Activated T-cell treated with anti-CD3 and anti-CD28 coated beads for 1 hour (primary cell): ENCODE measurements around the gene STARD3NL.
"Not testable (repeated sequence)": the region's sequence is repeated elsewhere in the genome, so short reads cannot be mapped to it uniquely, and the experiment has no call there.

Source experiments
- DNase-seq: peaks from one replicate; pipeline ENCODE4 v3.0.0-alpha.2; 2020; ENCODE audit warnings: low read depth

The STARD3NL gene

GRCh38 chr7:38178004-38178694 is at the start of gene STARD3NL:
Gene STARD3NL, plus strand, starts transcription at chr7:38178245. Its CDS starts 29,260 bp downstream, at chr7:38207505.
- DNase-seq: peak; percentile 71

GRCh38 chr7:38129162-38129561 is 48.9 kb upstream of the STARD3NL start:
- no peak for DNase-seq

- DNase-seq: no peak
Observed at GRCh38 chr7:38129579-38129978, 48.5 kb upstream of the STARD3NL start.

- DNase-seq: no peak
Observed at GRCh38 chr7:38138171-38138570, 39.9 kb upstream of the STARD3NL start.

GRCh38 chr7:38141187-38141586 is 36.9 kb upstream of the STARD3NL start:
- no peak for DNase-seq

GRCh38 chr7:38142736-38143135 is 35.3 kb upstream of the STARD3NL start:
- DNase-seq: no peak

- DNase-seq: no peak
Observed at GRCh38 chr7:38147005-38147404, 31.0 kb upstream of the STARD3NL start.

GRCh38 chr7:38151556-38151955 is 26.5 kb upstream of the STARD3NL start:
- no peak for DNase-seq

GRCh38 chr7:38153515-38153914 is 24.5 kb upstream of the STARD3NL start:
- DNase-seq: no peak

- no peak for DNase-seq
Observed at GRCh38 chr7:38154278-38154677, 23.8 kb upstream of the STARD3NL start.

- no peak for DNase-seq
Observed at GRCh38 chr7:38160003-38160571, 18.0 kb upstream of the STARD3NL start.

GRCh38 chr7:38162036-38162435 is 16.0 kb upstream of the STARD3NL start:
- DNase-seq: no peak

GRCh38 chr7:38163671-38164070 is 14.4 kb upstream of the STARD3NL start:
- no peak for DNase-seq

- no peak for DNase-seq
Observed at GRCh38 chr7:38168890-38169570, 9.0 kb upstream of the STARD3NL start.

GRCh38 chr7:38169847-38170246 is 8.2 kb upstream of the STARD3NL start:
- no peak for DNase-seq

- DNase-seq: no peak
Observed at GRCh38 chr7:38171623-38172391, 6.2 kb upstream of the STARD3NL start.

- not testable (repeated sequence) for DNase-seq
Observed at GRCh38 chr7:38175547-38175946, 2.5 kb upstream of the STARD3NL start.

GRCh38 chr7:38177621-38178003 is 433 bp upstream of the STARD3NL start:
- DNase-seq: no peak

- DNase-seq: peak; percentile 24
Observed at GRCh38 chr7:38178695-38179344, 775 bp downstream of the STARD3NL start.

- DNase-seq: no peak
Observed at GRCh38 chr7:38179776-38180226, 1.8 kb downstream of the STARD3NL start.

- DNase-seq: no peak
Observed at GRCh38 chr7:38181111-38181510, 3.1 kb downstream of the STARD3NL start.

- no peak for DNase-seq
Observed at GRCh38 chr7:38182450-38182849, 4.4 kb downstream of the STARD3NL start.
